ENCODE results near the gene ANGPTL1. TPM values are rescaled to one million over a fixed set of nuclear protein-coding genes. Genes with fewer than 3 reads are reported as not detected.

The ANGPTL1 gene, protein sequence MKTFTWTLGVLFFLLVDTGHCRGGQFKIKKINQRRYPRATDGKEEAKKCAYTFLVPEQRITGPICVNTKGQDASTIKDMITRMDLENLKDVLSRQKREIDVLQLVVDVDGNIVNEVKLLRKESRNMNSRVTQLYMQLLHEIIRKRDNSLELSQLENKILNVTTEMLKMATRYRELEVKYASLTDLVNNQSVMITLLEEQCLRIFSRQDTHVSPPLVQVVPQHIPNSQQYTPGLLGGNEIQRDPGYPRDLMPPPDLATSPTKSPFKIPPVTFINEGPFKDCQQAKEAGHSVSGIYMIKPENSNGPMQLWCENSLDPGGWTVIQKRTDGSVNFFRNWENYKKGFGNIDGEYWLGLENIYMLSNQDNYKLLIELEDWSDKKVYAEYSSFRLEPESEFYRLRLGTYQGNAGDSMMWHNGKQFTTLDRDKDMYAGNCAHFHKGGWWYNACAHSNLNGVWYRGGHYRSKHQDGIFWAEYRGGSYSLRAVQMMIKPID
- total RNA-seq = 210 TPM

DNA sequence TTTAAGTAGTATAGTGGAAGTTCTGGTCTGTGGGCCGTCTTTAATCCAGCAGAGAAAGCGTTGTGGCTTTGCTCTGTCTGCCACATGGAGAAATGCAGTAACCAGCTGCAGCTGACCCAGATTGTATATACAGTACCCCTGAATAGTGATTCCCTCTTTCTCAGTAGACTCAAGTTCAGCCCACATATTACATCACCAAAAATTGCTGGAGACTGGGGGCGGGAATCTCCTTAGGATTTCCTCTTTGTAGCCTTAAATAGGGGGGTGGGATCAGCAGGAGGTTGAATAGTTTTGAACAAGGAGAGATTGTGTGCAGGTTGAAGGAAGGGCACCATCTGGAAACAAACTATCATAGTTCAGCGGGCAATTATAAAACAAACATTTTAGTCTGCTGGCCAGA, at the start of gene ANGPTL1:
ANGPTL1 (minus strand) TSS at position 134 of the 400 bp plus-strand sequence. CDS start 5,301 bp downstream, outside the sequence.
- peak; percentile 87 for DNase-seq

DNA sequence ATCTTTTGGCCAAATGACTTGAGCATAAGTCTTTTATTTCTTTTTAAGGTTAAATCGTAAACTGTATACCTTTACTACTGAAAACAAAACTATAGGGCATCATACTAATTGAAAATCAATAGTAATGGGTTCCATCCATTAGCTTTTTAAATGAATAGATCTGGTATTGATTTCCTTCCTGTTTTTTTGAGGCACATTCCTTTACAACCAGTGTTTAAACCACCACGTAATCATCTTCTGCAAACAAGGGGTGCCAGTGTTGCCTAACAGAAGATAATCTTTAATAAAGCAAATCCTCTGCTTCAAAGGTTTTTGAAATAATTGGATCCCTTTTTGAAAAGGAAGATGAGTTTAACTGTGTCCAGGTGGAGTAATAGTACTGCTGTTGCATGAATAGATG, 48.7 kb upstream of the ANGPTL1 start:
- no peak for DNase-seq

DNA sequence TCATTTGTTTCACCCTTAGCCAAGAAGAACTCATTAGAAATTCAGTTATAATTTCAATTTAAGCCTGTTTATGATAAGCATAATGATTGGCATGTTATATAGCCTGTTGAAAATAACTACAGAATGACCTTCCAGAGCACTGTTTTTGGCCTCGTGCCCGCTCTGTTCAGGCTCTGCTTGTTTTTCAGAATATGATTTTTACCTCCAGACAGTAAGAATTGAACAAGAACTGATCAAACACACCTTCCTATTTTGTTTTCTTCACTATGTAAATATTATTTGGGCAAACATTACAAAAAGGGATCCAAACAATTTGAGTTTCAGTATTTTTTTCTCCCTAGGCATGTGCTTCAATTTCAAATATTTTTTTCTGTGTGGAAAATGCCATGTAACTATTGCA, 48.1 kb upstream of the ANGPTL1 start:
- no peak for DNase-seq

DNA sequence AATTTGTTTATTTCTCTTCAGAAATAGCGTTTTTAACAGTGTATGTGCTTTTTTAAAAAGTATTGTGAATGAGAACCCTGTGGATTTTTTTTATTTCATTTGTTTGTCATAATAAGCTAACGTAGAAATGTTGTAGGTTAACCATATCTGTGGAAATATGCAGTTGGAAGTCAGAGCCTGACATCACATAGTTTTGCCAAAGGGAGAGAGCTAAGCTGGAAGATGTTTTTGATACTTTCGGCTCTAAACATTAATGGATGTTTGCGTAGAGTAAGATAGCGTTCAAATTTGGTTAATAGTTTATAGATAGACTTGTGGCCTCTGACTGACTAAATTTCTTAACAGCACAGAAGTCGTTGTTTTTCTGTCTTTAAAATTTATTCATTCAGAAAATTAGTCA, 47.4 kb upstream of the ANGPTL1 start:
- no peak for DNase-seq

DNA sequence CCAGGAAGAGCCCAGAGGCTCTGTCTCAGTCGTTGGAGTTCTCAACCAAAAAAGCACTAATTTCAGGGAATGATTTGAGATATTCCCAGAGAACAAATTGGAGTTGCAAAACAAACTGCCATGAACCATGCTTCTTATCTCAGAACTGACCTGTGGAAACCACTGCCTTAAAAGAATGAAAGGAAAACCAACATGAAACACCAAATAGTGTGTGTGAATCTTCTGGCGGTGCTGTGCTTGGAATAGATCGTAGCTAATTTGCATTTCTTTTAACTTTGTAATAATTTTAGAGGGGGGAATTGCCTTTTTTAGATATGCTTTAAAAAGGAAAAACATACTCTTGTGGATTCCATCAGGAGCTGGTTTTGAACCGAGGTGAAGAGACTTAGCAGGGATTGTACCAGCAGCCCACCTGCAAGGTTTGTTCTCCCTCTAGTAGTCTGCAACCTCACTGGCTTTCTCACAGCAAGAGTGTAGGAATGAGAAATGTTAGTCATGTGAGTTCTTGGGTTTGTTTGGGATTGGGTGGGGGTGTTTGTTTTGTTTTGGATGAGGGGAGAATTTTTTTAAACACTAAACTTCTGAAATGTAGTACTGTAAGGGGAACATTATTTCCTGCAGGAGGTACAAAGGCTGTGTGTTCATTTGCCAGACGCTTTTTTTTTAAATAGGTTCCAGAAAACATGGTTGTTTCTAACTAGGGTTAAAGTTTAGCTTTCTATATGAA, 45.7 kb upstream of the ANGPTL1 start:
- DNase-seq = peak; percentile 30

DNA sequence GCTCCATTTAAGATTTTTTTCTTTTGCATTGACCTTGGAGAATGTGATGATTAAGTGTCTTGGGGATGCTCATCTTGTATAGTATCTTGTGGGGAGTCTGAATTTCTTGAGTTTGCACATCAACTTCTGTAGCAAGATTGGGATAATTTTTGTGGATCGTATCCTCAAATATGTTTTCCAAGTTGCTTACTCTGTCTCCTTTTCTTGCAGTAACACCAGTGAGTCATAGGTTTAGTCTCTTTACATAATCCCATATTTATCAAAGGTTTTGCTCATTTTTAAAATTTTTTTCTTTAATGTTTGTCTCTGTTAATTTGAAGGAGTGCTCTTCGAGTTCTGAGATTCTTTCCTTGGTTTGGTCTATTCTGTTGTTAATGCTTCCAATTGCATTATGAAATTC, 41.7 kb upstream of the ANGPTL1 start:
- DNase-seq = no peak

DNA sequence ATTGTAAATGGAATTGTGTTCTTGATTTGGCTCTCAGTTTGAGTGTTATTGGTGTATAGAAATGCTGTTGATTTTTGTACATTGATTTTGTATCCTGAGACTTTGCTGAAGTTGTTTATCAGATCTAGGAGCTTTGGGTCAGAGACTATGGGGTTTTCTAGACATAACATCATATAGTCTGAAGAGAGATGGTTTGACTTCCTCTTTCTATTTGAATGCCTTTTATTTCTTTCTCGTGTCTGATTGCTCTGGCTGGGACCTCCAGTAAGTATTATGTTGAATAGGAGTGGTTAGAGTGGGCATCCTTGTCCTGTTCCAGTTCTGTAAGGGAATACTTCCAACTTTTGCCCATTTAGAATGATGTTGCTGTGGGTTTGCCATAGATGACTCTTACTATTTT, 39.1 kb upstream of the ANGPTL1 start:
- no peak for DNase-seq

DNA sequence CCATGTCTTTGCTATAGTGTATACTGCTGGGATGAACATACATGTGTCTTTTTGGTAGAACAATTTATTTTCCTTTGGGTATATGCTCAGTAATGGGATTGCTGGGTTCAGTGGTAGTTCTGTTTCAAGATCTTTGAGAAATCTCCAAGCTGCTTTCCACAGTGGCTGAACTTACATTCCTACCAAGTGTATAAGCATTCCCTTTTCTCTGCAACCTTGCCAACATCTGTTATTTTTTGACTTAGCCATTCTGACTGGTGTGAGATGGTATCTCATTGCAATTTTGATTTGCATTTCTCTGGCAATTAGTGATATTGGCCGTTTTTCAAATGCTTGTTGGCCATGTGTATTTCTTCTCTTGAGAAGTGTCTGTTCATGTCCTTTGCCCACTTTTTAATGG, 37.5 kb upstream of the ANGPTL1 start:
- DNase-seq = no peak

DNA sequence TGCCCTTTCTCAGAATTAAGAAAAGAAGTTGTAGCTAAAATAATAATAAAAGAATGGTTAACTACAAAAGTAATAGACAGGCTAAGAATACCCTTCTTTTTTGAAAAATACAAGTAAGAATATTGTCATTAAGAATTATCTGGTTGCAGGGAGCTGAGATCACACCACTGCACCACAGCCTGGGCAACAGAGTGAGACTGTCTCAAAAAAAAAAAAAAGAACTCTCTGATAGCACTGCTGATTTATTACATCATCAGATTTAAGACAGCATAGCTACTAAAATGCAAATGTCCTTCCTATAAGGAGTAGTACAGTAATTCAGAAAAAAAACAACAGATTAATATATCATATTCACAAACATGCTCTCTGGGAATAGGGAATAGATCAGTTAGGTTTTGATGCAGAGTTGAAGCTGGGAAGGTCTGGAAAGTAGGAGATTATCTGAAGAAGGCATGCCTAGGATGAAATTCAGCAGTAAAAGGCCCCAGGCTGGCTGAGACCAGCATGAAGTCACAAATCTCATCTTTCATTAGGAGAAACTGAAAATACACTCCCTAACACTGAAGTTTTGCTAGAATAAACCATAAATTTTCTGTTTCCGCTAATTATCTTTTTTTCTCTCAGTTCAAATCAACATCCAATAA, 30.7 kb upstream of the ANGPTL1 start:
- no peak for DNase-seq

DNA sequence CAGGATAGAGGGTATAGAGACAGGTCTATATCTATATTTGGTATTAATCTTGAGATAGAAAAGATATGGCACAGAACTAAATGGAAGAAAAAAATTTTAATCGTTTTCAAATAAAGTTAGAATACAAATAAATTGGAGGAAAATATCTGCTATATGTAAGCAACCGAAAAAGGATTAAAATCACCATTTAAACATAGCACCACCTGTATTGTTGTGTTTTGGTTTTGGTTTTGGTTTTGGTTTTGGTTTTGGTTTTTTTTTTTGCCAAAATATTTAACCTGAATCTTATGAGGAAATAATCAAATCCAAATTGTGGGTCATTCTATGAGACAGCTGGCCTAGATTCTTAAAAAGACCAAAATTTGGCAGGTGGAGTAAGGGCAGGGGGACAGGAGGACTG, 28.5 kb upstream of the ANGPTL1 start:
- no peak for DNase-seq

DNA sequence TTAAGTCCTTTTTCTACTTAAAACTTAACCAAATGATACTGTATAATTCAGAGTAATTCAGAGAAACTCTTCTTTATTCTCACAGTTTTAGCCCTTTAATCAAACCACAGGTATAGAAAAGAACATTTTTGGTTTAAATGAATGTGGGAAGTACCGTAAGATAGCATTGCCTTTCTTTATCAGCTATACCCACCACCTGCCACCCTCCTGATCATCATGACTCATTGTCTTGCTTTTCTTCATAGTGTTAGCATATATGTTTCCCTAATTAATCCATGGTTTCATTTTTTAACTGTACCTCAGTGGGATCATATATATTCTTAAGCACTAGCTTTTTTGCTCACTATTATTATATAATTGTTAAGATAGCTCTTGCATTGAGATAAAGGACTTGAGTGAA, 27.5 kb upstream of the ANGPTL1 start:
- DNase-seq = no peak

DNA sequence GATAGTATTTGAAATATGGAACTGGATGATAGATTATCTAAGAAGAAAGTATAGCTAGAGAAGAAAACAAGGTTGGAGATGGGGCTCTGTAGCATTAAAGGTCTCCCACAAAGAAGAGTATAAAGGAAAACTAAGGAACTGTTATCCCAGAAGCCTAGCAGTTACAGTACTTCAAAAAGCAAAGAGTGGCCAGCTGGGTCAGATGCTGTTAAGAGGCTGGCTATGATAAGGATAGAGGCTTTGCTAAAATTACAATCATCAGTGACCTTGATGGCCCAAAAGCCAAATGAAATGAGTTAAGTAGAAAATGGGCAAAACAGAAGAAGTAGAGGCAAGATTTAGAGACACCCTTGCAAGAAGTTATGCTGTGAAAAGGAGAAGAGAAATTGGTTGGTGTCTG, 25.1 kb upstream of the ANGPTL1 start:
- DNase-seq = no peak

DNA sequence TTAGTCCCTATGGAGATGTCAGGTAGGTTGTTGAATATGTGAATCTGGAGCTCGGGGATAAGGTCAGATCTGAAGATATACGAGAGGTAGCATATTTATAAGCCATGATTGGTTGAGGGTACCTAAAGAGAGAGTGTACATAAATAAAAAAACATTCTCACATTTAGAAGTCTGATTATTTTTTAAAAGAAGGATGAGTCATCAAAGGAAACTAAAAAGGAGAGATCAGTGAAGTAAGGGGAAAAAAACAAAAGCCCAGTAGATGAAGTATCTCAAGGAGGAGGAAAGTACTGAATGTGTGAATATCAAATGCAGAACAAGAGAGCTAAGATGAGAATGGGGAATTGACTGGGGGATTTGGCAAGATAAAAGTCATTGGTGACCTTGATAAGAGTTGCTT, 15.7 kb upstream of the ANGPTL1 start:
- no peak for DNase-seq

DNA sequence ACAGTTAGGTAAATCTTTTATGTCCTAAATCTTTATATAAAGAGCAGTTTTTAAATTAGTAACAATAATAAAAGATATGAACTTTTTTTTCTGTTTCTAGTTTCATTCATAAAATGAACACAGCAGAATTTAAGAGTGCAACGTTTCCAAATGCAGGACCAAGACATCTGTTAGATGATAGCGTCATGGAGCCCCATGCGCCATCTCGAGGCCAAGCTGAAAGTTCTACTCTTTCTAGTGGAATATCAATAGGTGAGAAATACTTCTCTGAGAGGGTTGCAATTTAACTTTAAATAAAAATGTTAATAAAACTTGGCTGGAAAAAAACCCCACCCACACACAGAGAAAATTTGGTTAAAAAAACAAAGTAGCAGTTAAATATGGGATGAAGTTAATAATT, 15.0 kb upstream of the ANGPTL1 start:
- no peak for DNase-seq

DNA sequence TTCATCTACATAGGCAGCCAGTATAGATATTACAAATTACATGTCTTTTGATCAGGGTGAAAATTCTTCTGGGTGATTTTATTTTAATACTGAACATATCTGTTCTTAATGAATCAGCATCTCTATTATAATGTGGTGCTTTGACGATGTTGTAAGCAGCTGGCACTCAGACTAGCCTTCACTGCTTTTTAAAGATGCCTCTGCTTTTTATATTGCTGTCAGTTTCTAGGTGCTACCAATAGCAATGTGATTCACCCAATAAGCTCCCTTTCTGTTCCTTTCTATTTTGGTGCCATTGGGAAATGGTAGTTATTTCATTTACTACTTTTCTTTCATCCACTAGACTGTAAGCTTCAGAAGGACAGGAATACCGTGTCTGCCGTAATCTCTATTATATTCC, 11.1 kb upstream of the ANGPTL1 start:
- no peak for DNase-seq

DNA sequence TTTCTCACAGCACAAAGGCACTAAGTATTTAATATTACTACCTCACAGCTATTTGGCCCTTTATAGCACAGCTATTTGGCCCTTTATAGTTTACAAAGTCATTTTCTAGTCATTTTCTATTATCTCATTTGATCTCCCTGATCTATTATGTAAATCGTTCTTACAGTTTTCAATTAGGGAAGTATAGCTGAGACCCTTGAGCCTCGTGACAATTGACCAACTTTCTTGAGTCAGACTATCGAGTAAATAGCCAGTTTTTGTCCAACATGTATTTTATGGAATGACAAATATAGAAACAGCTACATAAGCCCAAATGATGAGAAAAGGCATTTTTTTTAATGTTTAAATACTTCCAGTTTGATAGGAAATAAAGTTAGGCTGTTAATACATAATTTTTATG, 7.0 kb upstream of the ANGPTL1 start:
- no peak for DNase-seq

DNA sequence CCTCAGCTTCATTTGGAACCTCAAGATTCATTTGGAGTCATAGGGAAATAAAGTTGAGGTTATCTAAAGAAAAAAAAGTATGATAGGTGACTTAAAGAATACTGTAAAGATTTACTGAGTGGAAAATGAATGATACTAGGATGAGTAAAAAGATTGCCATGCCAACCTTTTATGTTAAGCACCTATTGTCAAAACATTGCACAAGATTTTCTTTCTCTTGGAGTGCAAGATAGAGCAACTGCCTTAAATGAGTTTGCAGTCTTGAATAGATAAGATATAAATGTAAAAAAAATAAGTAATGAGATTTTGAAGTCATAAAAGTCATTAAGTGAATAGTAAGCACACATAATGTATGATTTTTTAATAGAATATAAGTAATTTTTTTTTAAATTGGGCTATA, 5.1 kb upstream of the ANGPTL1 start:
- no peak for DNase-seq

DNA sequence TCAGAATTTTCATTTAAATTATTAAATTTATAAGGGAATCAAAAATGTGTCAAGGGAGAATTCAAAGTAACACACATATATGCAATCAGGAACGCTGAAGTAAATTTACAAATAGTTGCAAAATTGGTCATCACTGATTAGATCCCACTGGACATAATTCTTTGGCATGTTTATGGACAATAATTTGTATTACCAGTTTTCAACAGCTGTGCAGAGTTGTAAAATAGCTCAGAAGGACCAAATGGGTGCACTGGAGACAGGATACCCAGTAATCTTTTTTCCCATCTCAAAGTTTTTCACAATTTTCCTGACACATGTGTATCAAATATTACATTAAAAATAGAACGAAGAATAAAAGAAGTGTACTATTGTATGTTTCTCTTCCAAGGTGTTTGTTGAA, 4.1 kb upstream of the ANGPTL1 start:
- DNase-seq = no peak

DNA sequence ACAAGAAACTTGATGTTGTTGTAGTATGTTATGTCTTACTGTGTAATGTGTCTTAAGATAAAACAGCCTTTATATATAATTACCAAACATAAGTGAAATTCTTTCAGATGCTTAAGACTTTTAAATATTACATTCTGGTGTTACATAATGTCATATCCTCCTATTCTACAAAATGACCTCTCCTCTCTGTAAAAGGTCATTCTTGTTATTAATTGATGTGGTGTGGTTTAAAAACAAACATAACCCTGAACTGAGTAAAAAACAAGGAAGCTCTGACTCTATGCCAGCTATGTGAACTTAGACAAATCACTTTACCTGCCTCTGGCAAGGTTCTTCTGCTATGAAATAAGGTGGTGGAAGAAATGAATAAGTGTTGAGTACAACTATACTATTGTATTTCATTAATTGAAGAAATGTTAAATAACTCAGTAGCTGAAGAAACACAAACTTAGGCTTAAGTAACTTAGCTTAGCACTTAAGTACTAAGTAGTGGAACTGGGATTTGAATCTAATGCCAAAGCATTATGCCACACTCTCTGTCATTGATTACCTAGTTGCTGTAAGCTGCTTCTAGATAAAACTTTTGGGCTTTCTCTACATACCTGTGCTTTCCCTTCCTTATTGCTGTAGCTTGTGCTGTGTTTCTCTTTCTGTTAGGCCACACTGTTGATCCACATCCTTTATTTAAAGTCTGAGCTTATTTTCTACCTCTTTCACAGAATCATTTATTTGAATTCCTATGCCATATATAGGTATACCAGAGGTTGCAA, 859 bp upstream of the ANGPTL1 start:
- no peak for DNase-seq

DNA sequence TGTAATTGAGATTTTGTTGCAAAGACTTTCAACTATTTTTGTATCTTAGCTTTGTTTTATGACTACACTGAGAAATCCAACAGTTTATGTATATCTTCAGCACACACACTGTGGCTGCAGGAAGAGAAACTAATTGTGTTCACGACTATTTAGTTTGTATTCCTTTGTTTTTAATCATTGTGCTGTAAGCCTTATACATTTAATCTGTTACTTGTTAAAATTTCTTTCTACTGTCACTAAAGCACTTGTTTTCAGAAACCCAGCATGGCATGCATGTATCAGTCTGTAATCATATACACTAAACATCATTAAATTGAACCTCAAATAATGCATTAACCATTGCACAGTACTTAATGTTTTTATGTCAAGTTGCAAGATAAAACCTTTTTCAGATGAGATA, 656 bp downstream of the ANGPTL1 start:
- DNase-seq = peak; percentile 16

DNA sequence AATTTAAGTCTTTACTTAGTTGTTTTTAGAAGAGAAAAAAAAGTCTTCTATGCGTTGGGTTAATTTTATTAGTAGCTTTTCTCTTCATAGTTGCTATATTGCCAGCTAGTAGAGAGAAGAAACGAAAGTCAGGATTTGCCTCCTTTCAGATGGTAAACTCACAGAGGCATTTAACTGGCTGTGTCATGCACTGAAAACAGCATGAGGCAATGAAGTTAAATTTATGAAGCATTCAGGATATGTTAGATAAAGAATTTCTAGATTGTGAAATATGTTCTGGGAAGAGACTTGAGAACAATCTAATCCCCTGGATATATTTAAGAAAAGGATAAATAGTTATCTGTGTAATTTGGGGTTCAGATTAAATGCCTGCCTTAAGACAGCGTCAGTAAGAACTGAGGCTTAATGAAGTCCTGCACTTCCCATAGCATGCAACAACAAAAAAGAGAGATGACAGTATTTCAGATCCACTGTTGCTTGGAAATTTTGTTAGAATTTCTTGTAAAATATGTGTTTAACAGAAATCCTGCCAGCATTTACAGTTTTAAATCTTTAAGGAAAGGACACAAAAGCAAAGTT, 1.7 kb downstream of the ANGPTL1 start:
- DNase-seq = peak; percentile 60

DNA sequence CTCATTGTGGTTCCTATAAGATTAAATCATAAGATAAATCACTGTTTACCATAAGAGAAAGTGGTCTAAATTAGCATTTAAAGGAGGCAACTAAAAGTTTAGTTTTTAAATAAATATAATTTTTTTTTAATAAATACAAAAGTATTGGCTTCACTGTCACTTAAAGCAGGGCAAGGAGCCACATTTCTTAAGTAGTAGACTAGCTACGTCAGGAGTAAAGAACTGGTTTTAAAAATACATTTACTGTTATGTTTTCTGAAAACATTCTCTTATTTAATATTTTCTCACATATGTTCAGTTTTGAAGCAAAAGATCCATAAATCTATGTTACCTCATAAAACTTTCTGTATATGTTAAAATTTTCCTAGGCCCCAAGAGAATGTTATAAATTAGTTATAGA, 2.2 kb downstream of the ANGPTL1 start:
- DNase-seq = peak; percentile 28
